Measurements from ENCODE around the gene THAP3. TPM values are rescaled to one million over a fixed set of nuclear protein-coding genes. Genes with fewer than 3 reads are reported as not detected.

The THAP3 gene
- total and polyA plus RNA-seq, 2 of the 4 experiments (the other 2 are of a cell fraction), result 14.2 to 14.9 TPM

DNA sequence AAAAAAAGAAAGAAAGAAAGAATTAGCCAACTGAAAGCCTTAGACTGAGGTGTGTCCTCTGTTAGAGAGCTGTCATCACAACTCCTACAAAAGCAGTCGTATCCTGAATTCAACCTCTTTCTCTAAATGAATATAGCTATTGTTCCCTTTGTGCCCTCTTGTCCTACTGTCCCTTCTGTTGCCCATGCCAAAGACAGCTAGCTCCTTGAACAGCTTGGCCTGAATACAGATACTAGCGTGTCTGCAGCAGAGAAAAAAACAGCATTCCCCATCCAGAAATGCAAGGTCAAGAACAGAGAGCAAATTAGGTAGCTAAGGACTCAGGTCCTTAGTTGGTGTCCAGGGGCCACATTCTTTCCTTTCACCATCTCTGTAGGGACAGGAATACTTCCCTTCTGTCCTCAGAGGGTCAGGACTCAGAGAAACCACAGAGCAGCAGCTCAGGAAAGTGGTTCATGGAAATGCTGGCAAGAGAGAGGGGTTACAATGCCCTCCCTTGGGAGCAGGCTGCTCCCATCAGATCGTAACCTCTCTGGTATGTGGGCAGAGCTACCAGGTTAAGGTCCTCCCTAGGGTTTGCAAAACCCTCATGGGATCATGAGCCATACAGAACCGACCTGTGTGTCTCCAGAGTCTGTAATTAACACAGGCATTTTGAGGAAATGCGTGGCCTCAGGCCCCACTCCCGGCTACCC, 46.7 kb upstream of the THAP3 start:
- Histone ChIP-seq H4K8ac (ENCODE audit: low read depth in 2 of 2, low read length in 2 of 2) (no peak overlapping the region), H4K20me1 (ENCODE audit: insufficient read depth, low read length) (peaks cover 3% of the 10 kb centered on the region; the same call in 1 of the 2 replicates), H3K9ac (ENCODE audit: low read depth, low read length) (no peak overlapping the region), H2AK5ac (ENCODE audit: low read depth, low read length) (no peak overlapping the region), H3K9me1 (ENCODE audit: insufficient read depth, low read length) (peaks cover 13% of the 10 kb centered on the region), H3K56ac (ENCODE audit: extremely low read depth, insufficient read depth, low read length) (no peak overlapping the region), H3K14ac (replicated peaks; ENCODE audit: low read depth, low read length) (no peak overlapping the region), H3K4ac (ENCODE audit: low read depth, low read length) (no peak overlapping the region), H3K27ac (ENCODE audit: insufficient read depth, low read length) (no peak overlapping the region), H2BK120ac (ENCODE audit: low read depth, low read length) (no peak overlapping the region), H3K18ac (ENCODE audit: low read depth, low read length) (no peak overlapping the region), H4K91ac (ENCODE audit: insufficient read depth, low read depth, low read length) (no peak overlapping the region), H3K23ac (ENCODE audit: low read depth, low read length) (no peak overlapping the region), H4K5ac (ENCODE audit: low read depth, low read length) (no peak overlapping the region), H2AFZ (replicated peaks; ENCODE audit: low read length, poor library complexity) (no peak overlapping the region), H3K9me3 (ENCODE audit: control insufficient read depth, insufficient read depth, low read length) (no peaks in the 10 kb centered on the region), H2BK20ac (ENCODE audit: low read depth, low read length) (no peak overlapping the region), H2BK15ac (ENCODE audit: low read depth, low read length) (no peak overlapping the region), H2AK9ac (replicated peaks; ENCODE audit: low read depth, low read length, poor library complexity) (peak overlapping the region; percentile 72), H3K4me3 (ENCODE audit: insufficient read depth, low read depth, low read length) (no peak overlapping the region), H3K4me2 (ENCODE audit: low read depth, low read length) (no peak overlapping the region), H3K36me3 (ENCODE audit: control insufficient read depth, insufficient read depth, low read length) (0 out of 2 replicates have a peak, but pooled peaks cover 3% of the 10 kb centered on the region), H3K4me1 (ENCODE audit: control insufficient read depth, insufficient read depth, low read length) (peaks cover 11% of the 10 kb centered on the region), H3K79me1 (ENCODE audit: low read depth in 1 of 2, low read length in 2 of 2) (peaks cover 10 to 28% of the 10 kb centered on the region in 2 experiments), H3K27me3 (ENCODE audit: control insufficient read depth, insufficient read depth, low read length) (no peaks in the 10 kb centered on the region; the same call in 1 of the 2 replicates), H2BK5ac (ENCODE audit: low read depth, low read length, poor library complexity, severe bottlenecking) (no peak overlapping the region)
- DNase-seq (no peak), ATAC-seq (ENCODE audit: low read depth) (no peak)
- no peak for TF ChIP-seq CHD1 (IDR thresholded peaks at IDR 0.05; ENCODE audit: low read depth, low read length)
- no peak for TF ChIP-seq NFE2L2 (IDR thresholded peaks at IDR 0.05; ENCODE audit: low read depth, low read length)
- no peak for TF ChIP-seq MAZ (IDR thresholded peaks at IDR 0.05; ENCODE audit: borderline replicate concordance, low read depth, low read length)
- TF ChIP-seq, protein P1, sequence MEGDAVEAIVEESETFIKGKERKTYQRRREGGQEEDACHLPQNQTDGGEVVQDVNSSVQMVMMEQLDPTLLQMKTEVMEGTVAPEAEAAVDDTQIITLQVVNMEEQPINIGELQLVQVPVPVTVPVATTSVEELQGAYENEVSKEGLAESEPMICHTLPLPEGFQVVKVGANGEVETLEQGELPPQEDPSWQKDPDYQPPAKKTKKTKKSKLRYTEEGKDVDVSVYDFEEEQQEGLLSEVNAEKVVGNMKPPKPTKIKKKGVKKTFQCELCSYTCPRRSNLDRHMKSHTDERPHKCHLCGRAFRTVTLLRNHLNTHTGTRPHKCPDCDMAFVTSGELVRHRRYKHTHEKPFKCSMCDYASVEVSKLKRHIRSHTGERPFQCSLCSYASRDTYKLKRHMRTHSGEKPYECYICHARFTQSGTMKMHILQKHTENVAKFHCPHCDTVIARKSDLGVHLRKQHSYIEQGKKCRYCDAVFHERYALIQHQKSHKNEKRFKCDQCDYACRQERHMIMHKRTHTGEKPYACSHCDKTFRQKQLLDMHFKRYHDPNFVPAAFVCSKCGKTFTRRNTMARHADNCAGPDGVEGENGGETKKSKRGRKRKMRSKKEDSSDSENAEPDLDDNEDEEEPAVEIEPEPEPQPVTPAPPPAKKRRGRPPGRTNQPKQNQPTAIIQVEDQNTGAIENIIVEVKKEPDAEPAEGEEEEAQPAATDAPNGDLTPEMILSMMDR (conservative IDR thresholded peaks at IDR 0.05; ENCODE audit: low read depth, low read length), result no peak
- TF ChIP-seq RAD21 (IDR thresholded peaks at IDR 0.05; ENCODE audit: low read length), result no peak
- TF ChIP-seq MXI1 (IDR thresholded peaks at IDR 0.05; ENCODE audit: borderline replicate concordance, low read depth, low read length), result no peak
- TF ChIP-seq, protein P2, sequence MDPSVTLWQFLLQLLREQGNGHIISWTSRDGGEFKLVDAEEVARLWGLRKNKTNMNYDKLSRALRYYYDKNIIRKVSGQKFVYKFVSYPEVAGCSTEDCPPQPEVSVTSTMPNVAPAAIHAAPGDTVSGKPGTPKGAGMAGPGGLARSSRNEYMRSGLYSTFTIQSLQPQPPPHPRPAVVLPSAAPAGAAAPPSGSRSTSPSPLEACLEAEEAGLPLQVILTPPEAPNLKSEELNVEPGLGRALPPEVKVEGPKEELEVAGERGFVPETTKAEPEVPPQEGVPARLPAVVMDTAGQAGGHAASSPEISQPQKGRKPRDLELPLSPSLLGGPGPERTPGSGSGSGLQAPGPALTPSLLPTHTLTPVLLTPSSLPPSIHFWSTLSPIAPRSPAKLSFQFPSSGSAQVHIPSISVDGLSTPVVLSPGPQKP (IDR thresholded peaks at IDR 0.05; ENCODE audit: borderline replicate concordance, low read depth, low read length), result no peak
- TF ChIP-seq, protein P3, sequence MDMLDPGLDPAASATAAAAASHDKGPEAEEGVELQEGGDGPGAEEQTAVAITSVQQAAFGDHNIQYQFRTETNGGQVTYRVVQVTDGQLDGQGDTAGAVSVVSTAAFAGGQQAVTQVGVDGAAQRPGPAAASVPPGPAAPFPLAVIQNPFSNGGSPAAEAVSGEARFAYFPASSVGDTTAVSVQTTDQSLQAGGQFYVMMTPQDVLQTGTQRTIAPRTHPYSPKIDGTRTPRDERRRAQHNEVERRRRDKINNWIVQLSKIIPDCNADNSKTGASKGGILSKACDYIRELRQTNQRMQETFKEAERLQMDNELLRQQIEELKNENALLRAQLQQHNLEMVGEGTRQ (IDR thresholded peaks at IDR 0.05; ENCODE audit: low read depth, low read length), result no peak
- no peak for TF ChIP-seq FOS (IDR thresholded peaks at IDR 0.05; ENCODE audit: low read depth, low read length)
- no peak for TF ChIP-seq RFX5 (IDR thresholded peaks at IDR 0.05; ENCODE audit: low read depth, low read length)
- TF ChIP-seq SMC3 (IDR thresholded peaks at IDR 0.05; ENCODE audit: low read depth, low read length), result no peak
- dilution Hi-C loops (cut with HindIII; ENCODE audit: low sequenced_read_pairs, unreplicated experiment) (no loop called here), intact Hi-C loops (cut with micrococcal nuclease) (no loop called here), in situ Hi-C loops (cut with MboI; ENCODE audit: low sequenced_read_pairs) (no loop called here)
- POLR2A ChIA-PET (ENCODE audit: unreplicated experiment), result no interaction called here
- WGBS, 2 experiments (ENCODE audit: extremely low coverage in 2 of 2, insufficient read length in 1 of 2), result 92% methylated on average over 2 of the region's 6 CpGs; no CpG with 5 or more reads in 1 of the 2 experiments
- CTCF ChIA-PET, result no interaction called here
- no TSS peak for BruUV-seq (replicated peaks)
